ENCODE results near the gene ABLIM1. TPM values are rescaled to one million over a fixed set of nuclear protein-coding genes. Genes with fewer than 3 reads are reported as not detected.

Gene ABLIM1
- total and polyA plus RNA-seq, 10 donors = 11.0 to 59.4 (median 38.7) TPM

DNA sequence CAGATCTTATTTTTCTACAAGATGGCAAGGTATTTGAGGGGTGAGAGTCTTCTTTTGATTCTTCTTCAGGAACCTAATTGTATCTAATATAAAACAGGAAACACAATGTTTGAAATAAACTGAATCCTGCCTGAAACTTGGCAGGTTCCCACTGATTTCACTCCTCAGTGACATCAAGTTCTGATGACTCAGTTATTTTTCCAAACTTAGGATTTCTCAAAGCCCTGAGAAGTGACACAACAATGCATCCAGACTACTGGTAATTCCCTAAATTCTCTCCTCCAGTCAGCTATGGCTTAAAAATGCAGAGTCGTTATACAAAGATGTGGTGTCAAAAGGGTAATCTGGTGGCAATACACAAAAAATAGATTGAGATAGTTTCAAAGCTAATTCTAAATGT, 80.9 kb downstream of the ABLIM1 start:
- DNase-seq = no peak
- Histone ChIP-seq H3K36me3 (no peaks in the 10 kb centered on the region), H3K27ac (no peak overlapping the region), H3K4me3 (no peak overlapping the region), H3K9me3 (no peaks in the 10 kb centered on the region), H3K4me1 (no peaks in the 10 kb centered on the region), H3K27me3 (replicated peaks in 1 of 7) (no peaks in the 10 kb centered on the region)
- WGBS, 5 donors = 71 to 95% (median 84%) methylated on average over 1 of the region's 1 CpG
- intact Hi-C loops (cut with DNase I; ENCODE audit: low total_unique reads) = no loop called here
- TF ChIP-seq POLR2AphosphoS5 (IDR thresholded peaks at IDR 0.05) (no peak), POLR2A (IDR thresholded peaks at IDR 0.05) (no peak), CTCF (IDR thresholded peaks at IDR 0.05 in 8 of 11, conservative IDR thresholded peaks at IDR 0.05 in 3 of 11) (no peak)

DNA sequence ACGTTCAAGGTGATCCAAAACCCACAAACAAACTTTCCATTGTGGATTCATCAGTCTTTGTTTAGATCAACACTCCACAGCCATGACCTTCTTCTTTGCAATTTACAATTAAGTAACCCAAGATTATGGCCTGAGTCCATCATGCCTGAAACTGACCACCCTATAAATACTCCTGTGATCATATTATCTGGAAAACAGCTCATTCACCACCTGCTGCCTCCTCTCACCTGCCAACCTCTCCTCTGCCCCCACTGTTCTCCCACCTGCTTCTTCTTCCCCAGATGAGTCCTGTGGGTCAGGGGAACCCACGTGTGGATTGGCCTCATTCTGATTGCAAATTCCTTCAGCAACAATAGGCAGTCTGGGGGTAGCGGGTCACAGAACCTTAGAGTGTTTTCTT, 81.4 kb downstream of the ABLIM1 start:
- Histone ChIP-seq H3K36me3 (no peaks in the 10 kb centered on the region), H3K9me3 (no peaks in the 10 kb centered on the region), H3K4me1 (no peaks in the 10 kb centered on the region), H3K4me3 (no peak overlapping the region), H3K27ac (no peak overlapping the region), H3K27me3 (replicated peaks in 1 of 7) (no peaks in the 10 kb centered on the region)
- TF ChIP-seq POLR2AphosphoS5 (IDR thresholded peaks at IDR 0.05) = no peak
- no peak for TF ChIP-seq CTCF (IDR thresholded peaks at IDR 0.05 in 8 of 11, conservative IDR thresholded peaks at IDR 0.05 in 3 of 11)
- TF ChIP-seq POLR2A (IDR thresholded peaks at IDR 0.05) = no peak
- DNase-seq = no peak
- WGBS, 5 donors = 80 to 93% (median 84%) methylated on average over 3 of the region's 3 CpGs
- intact Hi-C loops (cut with DNase I; ENCODE audit: low total_unique reads) = no loop called here

GRCh38 chr10:114576132-114576487, 82.0 kb downstream of the ABLIM1 start:
- Histone ChIP-seq H3K36me3 (no peaks in the 10 kb centered on the region), H3K4me1 (no peaks in the 10 kb centered on the region), H3K9me3 (no peaks in the 10 kb centered on the region), H3K4me3 (no peak overlapping the region), H3K27ac (no peak overlapping the region), H3K27me3 (replicated peaks in 1 of 7) (no peaks in the 10 kb centered on the region)
- no peak for TF ChIP-seq POLR2A (IDR thresholded peaks at IDR 0.05)
- TF ChIP-seq POLR2AphosphoS5 (IDR thresholded peaks at IDR 0.05) = no peak
- intact Hi-C loops (cut with DNase I; ENCODE audit: low total_unique reads) = no loop called here
- DNase-seq = no peak
- WGBS, 5 donors = 71 to 93% (median 86%) methylated on average over 2 of the region's 2 CpGs

DNA sequence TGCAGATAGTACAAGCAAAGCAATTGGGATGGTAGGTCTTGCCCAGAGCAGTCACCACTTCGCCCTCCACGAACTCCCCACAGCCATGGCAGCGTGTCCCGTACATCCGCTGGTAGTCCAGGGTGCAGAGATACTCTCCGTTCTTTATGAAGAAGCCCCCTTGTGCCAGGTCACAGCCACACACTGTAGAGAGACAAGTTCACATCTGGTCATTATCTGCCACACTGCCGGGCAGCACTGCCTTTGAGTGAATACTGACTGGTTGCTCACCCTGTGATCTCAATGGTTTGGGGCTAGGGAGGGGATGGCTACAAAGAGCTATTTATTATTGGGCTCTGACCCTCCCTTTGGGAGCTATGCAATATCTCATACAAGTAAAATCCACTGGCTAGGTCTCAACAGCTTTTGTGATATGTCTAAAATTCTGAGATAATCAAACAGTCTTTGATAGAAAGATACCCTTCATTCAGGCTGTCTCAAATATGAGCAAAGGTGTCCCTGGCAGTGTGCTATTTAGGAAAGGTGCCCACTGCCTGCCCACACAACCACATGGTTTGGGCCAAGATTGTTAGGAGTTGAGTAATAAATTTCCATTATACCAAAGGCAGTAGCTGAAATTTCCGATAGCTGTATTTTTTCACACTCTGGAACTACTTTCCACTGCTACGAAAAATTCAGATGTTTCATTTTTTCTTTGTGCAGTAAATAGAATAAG, 82.5 kb downstream of the ABLIM1 start:
- H3K4me1 ChIP-seq = no peaks in the 10 kb centered on the region
- TF ChIP-seq POLR2AphosphoS5 (IDR thresholded peaks at IDR 0.05) (no peak), POLR2A (IDR thresholded peaks at IDR 0.05) (no peak), CTCF (IDR thresholded peaks at IDR 0.05 in 8 of 11, conservative IDR thresholded peaks at IDR 0.05 in 3 of 11) (no peak)
- DNase-seq = no peak
- no peaks in the 10 kb centered on the region for H3K9me3 ChIP-seq
- H3K27ac ChIP-seq = no peak overlapping the region
- H3K27me3 ChIP-seq (replicated peaks in 1 of 7) = no peaks in the 10 kb centered on the region
- no peaks in the 10 kb centered on the region for H3K36me3 ChIP-seq
- WGBS, 5 donors = 83 to 97% (median 91%) methylated on average over 9 of the region's 9 CpGs
- intact Hi-C loops (cut with DNase I; ENCODE audit: low total_unique reads) = no loop called here
- no peak overlapping the region for H3K4me3 ChIP-seq
